DOHH2 (cell line): ENCODE data around the gene C16orf89.

Source experiments
- CTCF ChIP-seq: fragments of 200-600 bp; sonication (generic); IDR thresholded peaks from one replicate; pipeline ENCODE4 v1.5.1; 2014; ENCODE audit warnings: antibody characterized with exemption, mild to moderate bottlenecking, low read depth, low read length; ENCODE audit not compliant: poor library complexity, severe bottlenecking
- EZH2phosphoT487 ChIP-seq: fragments of 200-600 bp; sonication (generic); IDR thresholded peaks from 2 replicates; pipeline ENCODE4 v1.6.1; 2017; ENCODE audit warnings: borderline replicate concordance, mild to moderate bottlenecking, antibody characterized with exemption, low read length, moderate library complexity, mixed read lengths

- TF ChIP-seq CTCF, result no peak
- TF ChIP-seq EZH2phosphoT487, result no peak
These were observed 3.3 kb upstream of the C16orf89 start for GRCh38 chr16:5069048-5069447.
